Putamen (tissue), 1 donor: ENCODE results near the gene HEATR5B.
"Not testable (repeated sequence)": the region's sequence is repeated elsewhere in the genome, so short reads cannot be mapped to it uniquely, and the experiment has no call there.

Experiments
- DNase-seq: peaks from one replicate; pipeline ENCODE4 v3.0.0-alpha.2; 2016; ENCODE audit warnings: low spot score

HEATR5B gene

DNA sequence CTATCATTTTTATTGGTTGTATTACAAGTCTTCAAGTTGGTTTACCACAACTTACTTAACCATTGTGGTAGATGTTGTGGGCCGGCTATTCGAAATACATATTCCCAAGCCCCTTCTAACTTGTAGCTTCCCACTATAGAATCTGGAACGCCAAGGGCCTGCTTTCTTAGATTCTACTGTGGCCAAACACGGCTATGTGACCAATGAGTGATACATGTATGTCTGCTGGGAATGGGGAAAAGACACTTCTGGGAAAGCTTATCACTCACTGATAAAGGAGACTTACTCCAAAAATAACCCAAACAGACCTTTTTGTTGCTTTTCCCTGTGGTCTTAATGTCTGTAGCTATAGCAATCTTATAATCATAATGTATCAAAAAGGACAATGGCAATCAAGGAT lies 142.3 kb downstream of the HEATR5B start:
- DNase-seq, result no peak

DNA sequence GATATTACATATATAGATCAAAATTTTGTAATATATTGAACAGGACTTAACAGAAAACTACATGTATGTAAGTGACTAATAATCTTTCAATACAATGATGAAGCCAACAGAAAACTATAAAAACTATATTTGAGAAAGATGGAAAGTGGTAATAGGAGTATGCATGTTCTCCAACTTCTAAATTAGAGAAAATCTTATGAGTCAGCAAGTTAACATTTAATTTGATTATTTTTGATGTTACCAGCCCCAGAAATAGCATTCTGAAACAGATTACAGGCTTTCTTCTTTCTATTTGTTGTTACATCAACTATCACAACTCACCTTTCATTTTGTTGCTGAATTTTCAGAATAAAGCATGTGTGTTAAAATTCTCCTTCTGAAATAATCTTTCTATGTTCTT lies 147.6 kb downstream of the HEATR5B start:
- DNase-seq, result not testable (repeated sequence)

DNA sequence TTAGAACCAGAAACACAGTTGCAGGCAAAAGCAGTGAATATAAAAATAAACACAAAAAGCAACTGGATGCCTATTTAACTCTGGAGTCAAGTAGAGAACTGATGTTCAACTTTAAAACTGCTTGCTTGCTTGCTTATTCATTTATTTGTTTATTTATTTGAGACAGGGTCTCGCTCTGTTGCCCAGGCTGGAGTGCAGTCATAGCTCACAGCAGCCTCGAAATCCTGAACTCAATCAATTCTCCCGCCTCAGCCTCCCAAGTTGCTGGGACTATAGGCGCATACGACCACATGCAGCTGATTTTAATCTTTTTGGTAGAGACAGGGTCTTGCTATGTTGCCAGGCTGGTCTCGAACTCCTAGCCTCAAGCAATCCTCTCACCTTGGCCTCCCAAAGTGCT lies 152.5 kb downstream of the HEATR5B start:
- not testable (repeated sequence) for DNase-seq
